CD4-positive, alpha-beta T cell treated with Interleukin-10 for 1 hour (primary cell): Measurements from ENCODE around the gene SUSD2.
A peak's percentile ranks its signal among the peaks of the same experiment; 100 is the strongest.
"Not testable (repeated sequence)": the region's sequence is repeated elsewhere in the genome, so short reads cannot be mapped to it uniquely, and the experiment has no call there.

Experiments
- DNase-seq: peaks from one replicate; pipeline ENCODE4 v3.0.0-alpha.2; 2020

Gene SUSD2, protein sequence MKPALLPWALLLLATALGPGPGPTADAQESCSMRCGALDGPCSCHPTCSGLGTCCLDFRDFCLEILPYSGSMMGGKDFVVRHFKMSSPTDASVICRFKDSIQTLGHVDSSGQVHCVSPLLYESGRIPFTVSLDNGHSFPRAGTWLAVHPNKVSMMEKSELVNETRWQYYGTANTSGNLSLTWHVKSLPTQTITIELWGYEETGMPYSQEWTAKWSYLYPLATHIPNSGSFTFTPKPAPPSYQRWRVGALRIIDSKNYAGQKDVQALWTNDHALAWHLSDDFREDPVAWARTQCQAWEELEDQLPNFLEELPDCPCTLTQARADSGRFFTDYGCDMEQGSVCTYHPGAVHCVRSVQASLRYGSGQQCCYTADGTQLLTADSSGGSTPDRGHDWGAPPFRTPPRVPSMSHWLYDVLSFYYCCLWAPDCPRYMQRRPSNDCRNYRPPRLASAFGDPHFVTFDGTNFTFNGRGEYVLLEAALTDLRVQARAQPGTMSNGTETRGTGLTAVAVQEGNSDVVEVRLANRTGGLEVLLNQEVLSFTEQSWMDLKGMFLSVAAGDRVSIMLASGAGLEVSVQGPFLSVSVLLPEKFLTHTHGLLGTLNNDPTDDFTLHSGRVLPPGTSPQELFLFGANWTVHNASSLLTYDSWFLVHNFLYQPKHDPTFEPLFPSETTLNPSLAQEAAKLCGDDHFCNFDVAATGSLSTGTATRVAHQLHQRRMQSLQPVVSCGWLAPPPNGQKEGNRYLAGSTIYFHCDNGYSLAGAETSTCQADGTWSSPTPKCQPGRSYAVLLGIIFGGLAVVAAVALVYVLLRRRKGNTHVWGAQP

DNA sequence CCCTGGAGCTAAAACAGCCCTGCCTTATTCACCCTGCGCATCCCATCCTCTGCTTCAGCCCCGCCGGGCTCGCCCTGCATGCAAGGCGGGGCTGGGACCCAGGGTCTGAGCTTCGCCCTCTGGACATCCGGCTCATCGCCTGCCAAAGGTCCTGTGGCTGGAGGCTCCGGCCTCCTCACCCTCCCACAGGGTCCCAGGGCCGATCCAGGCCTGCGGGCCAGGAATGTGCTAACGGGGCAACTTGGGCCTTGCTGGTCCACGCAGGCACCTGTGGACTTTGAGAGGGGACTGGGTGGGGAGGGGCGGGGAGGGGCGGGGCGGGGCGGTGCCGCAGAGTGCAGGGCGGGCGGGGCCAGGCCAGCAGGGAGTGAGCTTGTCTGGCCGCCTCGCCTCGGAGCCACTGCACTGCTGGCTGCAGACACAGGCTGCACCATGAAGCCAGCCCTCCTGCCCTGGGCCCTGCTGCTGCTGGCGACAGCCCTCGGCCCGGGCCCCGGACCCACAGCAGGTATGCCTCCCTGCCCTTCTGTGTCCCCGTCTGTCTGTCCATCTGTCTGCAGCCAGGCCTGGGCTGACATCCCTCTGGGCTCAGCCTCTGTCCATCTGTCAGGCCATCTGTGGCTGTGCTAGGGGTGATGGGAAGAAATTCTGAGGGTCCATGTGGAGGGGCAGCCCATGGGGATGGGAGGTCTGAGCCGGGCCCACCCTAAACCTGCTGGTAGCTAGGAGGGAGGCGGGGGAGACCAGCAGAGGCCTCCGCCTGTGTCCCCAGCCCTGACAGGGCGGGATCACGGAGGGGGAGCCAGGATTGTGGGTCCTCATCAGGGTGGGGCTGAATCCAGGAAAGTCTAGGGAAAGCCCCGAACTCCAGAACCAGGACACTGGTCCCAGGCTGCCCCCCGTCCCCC, at the start of gene SUSD2:
TSS of gene SUSD2 (plus strand) at position 400 of the 908 bp plus-strand sequence. CDS start at position 433, 33 bp downstream.
- no peak for DNase-seq

GRCh38 chr22:24133187-24133965, 47.9 kb upstream of the SUSD2 start:
- peak; percentile 53 for DNase-seq

GRCh38 chr22:24134090-24134846, 47.0 kb upstream of the SUSD2 start:
- DNase-seq = peak; percentile 68

GRCh38 chr22:24136533-24136932, 44.8 kb upstream of the SUSD2 start:
- not testable (repeated sequence) for DNase-seq

DNA sequence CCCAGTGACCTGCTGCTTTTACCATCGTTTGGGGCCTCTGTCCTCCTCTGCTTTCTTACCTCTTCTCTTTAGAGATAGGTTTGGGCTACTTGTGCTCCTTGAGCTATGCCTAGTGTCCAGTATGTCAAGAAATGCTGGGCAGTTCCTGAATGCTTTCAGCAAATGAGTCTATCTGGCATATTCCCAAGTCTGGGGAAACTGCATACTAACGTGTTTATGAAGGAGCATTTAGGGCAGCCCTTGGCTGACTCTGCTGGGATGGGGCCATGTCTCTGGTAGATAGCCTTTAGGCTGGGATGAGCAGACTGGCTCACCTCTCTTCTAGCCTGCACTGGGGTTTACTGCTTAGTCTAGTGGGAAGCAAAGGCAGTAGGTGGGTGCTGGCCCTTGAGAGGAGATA, 43.7 kb upstream of the SUSD2 start:
- DNase-seq = no peak

- DNase-seq = no peak
Observed at GRCh38 chr22:24138649-24139420, 42.5 kb upstream of the SUSD2 start.

DNA sequence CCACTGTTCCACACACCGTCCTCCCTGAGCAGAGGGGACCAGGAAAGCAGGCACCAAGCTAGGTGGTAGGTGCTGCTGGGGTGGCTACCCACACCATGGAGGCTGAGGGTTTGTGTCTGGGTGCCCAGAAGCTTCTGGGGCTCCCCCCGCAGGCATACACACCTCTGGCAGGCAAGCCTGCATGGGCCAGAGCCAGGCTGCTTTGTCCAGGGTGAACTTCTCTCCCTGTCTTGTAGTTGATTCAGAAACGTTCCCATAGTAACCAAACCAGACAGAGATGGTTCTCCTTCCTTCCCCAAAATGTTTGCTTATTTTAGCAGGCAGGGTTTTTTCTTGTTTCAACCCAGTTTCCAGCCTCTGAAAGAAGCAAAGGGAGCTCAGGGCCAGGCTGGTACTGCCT, 40.9 kb upstream of the SUSD2 start:
- DNase-seq = no peak

DNA sequence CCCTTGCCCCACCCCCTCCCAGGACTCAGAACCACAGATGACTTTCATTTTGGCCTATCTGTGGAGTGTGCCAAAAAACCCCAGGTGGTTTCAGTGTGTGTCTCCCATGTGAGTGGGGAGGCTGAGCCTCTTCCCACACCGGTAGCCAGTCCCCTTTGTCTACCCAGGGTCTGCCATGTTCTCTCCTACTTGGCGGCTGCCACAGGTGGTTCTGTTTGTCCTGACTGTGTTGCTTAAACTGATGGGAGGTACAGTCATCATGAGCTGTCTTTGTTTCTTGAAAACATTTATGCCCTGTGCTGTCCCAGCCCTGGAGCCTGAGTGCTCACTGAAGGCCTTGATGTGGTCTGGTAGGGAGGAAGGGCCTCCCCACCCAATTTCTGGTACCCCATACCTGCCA, 39.7 kb upstream of the SUSD2 start:
- peak; percentile 30 for DNase-seq

DNA sequence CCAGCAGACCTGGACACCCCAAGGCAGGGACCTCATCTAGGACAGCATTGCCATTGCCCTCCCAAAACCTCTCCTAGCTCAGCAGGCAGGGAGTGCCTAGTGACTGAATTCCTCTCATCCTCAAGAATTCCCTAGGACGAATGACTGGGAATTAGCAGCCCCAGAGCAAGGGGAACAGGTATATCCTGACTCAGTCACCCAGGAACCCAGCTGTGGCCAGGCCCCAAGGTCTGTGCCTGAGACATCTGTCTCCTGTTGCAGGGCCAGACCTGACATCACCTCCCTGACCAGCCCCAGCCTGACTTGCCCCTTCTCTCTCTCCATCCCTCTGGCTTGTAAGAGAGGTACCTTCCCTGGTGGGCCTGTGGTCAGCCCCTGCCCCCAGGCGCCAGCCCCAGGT, 39.0 kb upstream of the SUSD2 start:
- no peak for DNase-seq

GRCh38 chr22:24142831-24143230, 38.5 kb upstream of the SUSD2 start:
- DNase-seq = no peak

GRCh38 chr22:24144056-24144777, 37.1 kb upstream of the SUSD2 start:
- no peak for DNase-seq

GRCh38 chr22:24144778-24145085, 36.6 kb upstream of the SUSD2 start:
- no peak for DNase-seq

- DNase-seq = no peak
Observed at GRCh38 chr22:24145446-24146193, 35.7 kb upstream of the SUSD2 start.

- DNase-seq = peak; percentile 29
Observed at GRCh38 chr22:24146194-24146616, 35.1 kb upstream of the SUSD2 start.

- no peak for DNase-seq
Observed at GRCh38 chr22:24146791-24147353, 34.4 kb upstream of the SUSD2 start.

GRCh38 chr22:24147666-24148065, 33.6 kb upstream of the SUSD2 start:
- DNase-seq = no peak

DNA sequence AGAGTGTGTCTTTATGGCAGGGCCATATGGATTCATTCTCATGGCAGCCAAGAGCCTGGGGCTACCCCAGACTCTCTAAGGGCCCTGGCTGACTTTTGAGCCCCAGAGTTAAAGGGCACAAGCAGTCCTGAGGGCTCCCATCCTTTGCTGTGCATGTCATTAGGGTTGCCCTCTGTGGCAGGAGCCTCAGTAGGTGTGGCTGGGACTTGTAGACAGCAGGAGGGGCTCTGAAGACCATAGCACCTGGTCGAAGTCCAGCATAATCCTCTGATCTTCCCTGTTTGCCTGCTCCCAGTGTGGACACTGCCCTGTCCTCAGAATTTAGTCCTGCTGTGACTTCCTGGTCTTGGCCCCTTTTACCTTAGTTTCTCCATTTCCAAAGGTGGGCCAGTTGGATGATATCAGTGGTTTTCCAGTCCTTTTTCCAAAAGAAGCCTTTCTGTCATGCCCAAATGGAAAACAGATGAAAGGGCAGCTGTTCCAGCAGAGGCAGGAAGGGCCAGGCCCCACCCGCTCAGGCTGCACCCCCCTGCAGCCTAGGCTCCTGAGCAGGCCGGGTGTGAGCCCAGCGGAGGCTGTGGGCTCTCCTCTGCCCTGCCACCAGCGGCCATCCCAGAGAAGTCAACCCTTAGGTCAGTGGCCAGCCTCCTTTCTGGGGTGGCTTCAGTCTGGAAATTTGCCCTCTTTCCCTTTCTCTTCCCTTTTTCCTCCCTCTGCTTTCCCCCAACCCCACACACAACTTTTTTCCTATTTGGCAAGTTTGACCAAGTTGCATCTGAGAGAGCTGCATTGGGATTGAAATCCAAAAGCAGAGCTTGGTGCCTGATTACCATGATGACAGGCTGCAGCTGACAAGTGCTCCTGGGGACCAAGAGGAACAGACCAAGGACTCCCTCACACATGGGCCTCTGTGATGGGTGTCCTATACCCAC, 32.8 kb upstream of the SUSD2 start:
- DNase-seq = no peak

GRCh38 chr22:24149198-24149590, 32.1 kb upstream of the SUSD2 start:
- no peak for DNase-seq
